Fibroblast of villous mesenchyme (primary cell): ENCODE data around the gene RABGEF1. TPM values are rescaled to one million over a fixed set of nuclear protein-coding genes. Genes with fewer than 3 reads are reported as not detected.
"Not testable (repeated sequence)": the region's sequence is repeated elsewhere in the genome, so short reads cannot be mapped to it uniquely, and the experiment has no call there.

Experiments
- DNase-seq: peaks from one replicate; pipeline ENCODE4 v3.0.0-alpha.2; 2010; ENCODE audit warnings: low read depth
- H3K4me3 ChIP-seq: 2 replicates; pipeline ENCODE4 v1.5.1; 2011; ENCODE audit warnings: low read depth, mild to moderate bottlenecking, low read length
- total RNA-seq: library from RNA; depleted of rRNA; stranded (reverse); fragments of >200 nt; gene quantifications from 2 replicates; pipeline ENCODE4 v1.2.3, GENCODE V29; 2012
- TF ChIP-seq, protein P1 (sequence below): IDR thresholded peaks from 2 replicates; pipeline ENCODE4 v1.5.1; 2012; ENCODE audit warnings: low read depth, mild to moderate bottlenecking, low read length; ENCODE audit not compliant: insufficient read depth

The RABGEF1 gene
- total RNA-seq, 1 donor = 61.7 TPM

DNA sequence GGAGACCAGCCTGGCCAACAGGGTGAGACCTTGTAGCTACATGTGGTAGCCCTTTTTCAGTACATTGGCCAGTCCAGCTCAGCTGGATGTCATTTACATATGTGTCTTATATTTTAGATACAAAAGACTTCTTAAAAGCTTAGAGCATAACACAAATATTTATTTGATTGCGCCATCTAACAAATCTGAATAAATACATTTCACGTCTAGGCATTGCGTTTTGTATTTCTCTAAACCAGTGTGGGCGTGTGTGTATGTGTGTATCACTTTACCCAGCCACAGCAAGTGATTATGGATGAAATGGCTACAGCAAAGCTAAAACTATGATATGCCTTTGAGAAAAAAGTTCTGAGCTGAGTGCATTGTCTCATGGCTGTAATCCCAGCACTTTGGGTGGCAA, 14.0 kb downstream of the RABGEF1 start:
- no peak overlapping the region for H3K4me3 ChIP-seq
- TF ChIP-seq, protein P1, sequence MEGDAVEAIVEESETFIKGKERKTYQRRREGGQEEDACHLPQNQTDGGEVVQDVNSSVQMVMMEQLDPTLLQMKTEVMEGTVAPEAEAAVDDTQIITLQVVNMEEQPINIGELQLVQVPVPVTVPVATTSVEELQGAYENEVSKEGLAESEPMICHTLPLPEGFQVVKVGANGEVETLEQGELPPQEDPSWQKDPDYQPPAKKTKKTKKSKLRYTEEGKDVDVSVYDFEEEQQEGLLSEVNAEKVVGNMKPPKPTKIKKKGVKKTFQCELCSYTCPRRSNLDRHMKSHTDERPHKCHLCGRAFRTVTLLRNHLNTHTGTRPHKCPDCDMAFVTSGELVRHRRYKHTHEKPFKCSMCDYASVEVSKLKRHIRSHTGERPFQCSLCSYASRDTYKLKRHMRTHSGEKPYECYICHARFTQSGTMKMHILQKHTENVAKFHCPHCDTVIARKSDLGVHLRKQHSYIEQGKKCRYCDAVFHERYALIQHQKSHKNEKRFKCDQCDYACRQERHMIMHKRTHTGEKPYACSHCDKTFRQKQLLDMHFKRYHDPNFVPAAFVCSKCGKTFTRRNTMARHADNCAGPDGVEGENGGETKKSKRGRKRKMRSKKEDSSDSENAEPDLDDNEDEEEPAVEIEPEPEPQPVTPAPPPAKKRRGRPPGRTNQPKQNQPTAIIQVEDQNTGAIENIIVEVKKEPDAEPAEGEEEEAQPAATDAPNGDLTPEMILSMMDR = no peak
- peak; percentile 12 for DNase-seq

DNA sequence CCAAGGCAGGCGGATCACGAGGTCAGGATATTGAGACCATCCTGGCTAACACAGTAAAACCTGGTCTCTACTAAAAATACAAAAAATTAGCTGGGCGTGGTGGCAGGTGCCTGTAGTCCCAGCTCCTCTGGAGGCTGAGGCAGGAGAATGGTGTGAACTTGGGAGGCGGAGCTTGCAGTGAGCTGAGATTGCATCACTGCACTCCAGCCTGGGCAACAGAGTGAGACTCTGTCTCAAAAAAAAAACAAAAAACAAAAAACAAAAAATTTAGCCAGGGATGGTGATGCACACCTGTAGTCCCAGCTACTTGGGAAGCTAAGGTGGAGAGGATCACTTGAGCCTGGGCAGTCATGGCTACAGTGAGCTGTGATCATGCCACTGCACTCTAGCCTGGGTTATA, 14.5 kb downstream of the RABGEF1 start:
- H3K4me3 ChIP-seq, DNase-seq: not testable (repeated sequence)

DNA sequence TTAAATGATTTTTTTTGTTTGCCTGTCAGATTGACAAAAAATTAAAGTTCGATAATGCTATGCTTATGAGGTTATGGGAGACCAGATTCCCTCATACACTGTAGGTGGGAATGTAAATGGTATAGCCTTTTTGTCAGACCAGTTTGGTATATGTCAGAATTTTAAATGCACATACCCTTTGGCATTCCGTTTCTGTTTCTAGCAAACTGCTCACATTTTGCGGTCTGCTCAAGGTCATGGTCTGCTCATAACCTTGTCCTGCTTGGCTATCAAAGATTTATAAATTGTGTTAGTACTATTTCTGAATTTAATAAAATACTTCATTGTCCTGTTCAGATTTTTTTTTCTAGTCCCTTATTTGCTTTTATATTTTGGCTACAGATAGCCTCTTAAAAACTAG, 15.7 kb downstream of the RABGEF1 start:
- not testable (repeated sequence) for DNase-seq, H3K4me3 ChIP-seq

DNA sequence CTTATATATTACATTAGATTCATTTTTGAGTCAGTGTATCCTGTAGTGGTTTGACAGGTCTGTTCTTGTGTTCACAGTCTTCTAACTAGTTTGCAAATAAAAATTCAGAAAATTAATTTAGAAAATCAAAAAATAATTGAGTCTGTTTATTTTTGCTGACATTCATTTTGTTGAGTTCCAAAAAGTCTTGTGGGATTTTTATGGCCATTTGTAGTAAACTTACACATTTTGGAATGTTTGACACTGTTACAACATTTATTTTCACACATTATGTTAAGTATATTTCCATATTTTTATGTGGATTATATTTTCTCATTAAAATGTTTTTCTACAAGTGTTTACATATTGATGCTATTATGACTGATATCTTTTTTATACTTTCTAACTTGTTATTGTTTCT, 16.4 kb downstream of the RABGEF1 start:
- no peak overlapping the region for H3K4me3 ChIP-seq
- no peak for DNase-seq
- TF ChIP-seq, protein P1 = no peak

DNA sequence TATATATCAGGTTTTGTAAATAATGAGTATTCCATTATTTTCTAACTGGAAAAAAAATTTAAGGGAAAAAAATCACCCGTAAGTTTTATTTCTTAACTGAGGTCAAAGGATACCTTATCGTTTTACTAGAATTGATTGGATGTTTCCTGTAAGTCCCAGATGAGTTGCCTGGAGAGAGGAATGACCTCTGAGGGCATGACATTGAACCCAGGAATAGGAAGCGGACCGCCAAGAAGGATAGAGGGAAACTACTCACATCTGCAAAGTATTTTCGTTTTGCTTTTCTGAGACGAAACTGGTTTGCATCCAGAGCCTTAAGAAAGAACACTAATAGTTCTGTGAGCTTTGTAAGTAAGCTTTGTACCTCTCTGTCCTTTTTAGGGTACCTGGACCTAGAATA, 17.4 kb downstream of the RABGEF1 start:
- no peak for DNase-seq
- TF ChIP-seq, protein P1 = no peak

DNA sequence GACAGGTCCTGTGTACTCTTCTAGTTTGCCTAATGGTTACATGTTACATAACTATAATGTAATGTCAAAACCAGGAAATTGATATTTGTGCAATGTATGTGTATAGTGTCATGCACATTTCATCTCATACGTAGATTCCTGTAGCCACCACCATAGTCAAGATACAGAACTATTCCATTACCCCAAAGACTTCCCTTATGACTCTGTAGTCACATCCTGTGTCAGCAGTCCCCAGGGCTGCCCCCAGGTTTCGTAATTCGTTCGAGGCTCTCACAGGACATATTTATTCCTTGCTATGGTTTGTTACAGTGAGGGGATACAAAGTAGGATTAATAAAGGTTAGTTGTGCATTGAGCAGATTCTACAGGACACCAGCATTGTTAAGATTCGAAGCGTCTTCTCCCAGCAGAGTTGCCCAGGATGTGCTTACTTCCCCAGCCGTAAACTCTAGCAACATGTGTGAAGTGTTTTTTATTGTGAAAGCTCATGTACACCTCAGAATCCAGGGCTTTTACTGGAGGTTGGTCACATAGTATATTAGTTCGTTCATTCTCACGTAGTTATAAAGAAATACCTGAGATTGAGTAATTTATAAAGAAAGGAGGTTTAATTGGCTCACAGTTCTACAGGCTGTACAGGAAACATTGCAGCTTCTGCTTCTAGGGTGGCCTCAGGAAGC, 18.6 kb downstream of the RABGEF1 start:
- TF ChIP-seq, protein P1 = no peak

More for the DNA sequence above, 17.4 kb downstream of the RABGEF1 start:
- no peak overlapping the region for H3K4me3 ChIP-seq

DNA sequence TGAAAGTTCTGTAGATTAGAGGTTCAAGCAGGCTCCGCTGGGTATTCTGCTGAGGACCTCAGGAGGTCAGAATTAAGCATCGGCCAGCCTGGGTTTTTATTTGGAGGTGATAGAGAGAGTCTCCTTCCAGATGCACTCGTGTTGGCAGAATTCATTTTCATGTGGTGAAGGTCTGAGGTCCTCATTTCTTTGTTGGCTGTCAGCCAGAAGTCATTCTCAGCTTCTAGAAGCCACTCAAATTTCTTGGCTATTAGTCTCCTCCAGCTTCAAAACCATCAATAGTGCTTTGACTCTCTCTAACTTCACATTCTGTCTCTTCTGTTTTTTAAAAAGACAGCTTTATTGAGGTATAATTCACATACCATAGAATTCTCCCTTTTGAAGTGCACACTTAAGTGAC, 22.6 kb downstream of the RABGEF1 start:
- not testable (repeated sequence) for DNase-seq, H3K4me3 ChIP-seq

More for the DNA sequence above, 18.6 kb downstream of the RABGEF1 start:
- peak; percentile 35 for DNase-seq
- no peak overlapping the region for H3K4me3 ChIP-seq

DNA sequence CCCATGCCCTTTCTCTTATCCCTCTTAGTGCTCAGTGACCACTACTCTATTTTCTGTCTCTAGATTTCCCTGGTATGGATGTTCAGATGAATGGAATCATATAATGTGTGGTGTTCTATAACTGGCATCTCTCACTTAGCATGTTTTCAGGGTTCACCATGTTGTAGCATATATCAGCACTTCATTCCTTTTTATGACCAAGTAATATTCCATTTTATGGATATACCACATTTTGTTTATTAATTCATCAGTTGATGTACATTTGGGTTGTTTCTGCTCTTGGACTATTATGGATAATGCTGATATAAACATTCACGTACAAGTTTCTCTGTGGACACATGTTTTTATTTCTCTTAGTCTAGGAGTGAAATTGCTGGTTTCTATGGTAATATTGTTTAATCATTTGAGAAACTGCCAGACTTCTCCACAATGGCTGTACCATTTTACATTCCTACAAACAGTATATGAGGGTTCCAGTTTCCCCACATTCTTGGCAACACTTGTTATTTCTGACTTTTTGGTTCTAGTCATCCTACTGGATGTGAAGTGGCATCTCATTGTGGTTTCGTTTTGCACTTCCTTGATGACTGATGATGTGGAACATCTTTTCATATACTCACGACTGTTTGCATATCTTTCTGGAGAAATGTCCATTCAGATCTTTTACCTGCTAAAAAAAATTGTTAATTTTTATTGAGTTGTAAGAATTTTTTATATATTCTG, 23.3 kb downstream of the RABGEF1 start:
- not testable (repeated sequence) for DNase-seq

DNA sequence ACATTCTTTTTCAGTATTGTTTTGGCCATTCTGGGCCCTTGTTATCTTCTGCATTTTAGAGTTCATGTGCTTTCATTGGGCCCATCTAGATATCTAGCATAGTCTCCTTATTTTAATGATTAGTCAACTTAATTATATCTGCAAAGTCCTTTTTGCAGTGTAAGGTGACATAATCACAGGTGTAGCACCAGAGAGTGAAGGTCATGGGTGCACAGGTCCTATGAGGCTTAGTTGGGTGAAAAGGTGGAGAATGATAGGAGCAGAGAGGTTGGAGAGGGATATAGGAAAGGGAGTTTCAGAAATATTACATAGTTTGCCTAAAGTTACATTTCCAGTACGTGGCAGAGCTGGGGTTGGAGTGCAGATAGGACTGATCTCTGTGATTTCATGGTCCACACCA, 24.4 kb downstream of the RABGEF1 start:
- DNase-seq, H3K4me3 ChIP-seq: not testable (repeated sequence)

More for the DNA sequence above, 23.3 kb downstream of the RABGEF1 start:
- not testable (repeated sequence) for H3K4me3 ChIP-seq

DNA sequence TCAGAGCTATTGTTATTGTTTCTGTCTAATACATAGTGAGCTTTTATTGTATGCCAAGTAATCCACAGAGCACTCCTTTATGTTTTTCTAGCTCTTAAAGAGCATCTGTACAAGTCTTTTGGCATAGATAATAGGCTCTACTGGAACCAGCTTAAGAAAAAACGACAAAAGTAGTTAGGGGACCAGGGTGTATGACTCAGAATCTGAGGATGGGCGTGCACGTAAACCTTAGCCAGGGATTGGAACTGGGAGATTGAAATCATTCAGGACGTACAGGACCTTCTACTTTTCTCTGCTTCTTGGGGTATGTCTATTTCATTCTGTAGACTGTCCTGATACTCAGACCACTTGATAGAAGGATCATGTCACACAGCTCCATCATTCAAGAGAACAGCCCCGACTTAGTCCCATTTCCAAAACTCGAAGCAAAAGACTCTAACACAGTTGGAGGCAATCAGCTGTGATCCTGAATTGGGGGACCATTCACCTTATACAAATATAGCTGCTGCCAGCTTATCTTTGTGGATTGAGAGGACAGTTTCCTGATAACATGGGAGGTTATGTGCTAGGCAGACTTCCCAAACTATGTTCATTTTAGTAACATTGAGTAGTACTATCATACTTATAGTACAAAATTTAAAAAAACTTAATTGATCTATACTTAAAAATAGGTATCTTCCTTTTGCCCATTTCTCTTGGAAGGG, 24.9 kb downstream of the RABGEF1 start:
- DNase-seq, H3K4me3 ChIP-seq: not testable (repeated sequence)
